Duodenal mucosa (tissue), 2 donors: Measurements from ENCODE around the gene KCNK16.
"Not testable (repeated sequence)": the region's sequence is repeated elsewhere in the genome, so short reads cannot be mapped to it uniquely, and the experiment has no call there.

Experiments used
- H3K27ac ChIP-seq: one replicate; pipeline ENCODE4 v1.7.0; 2013; ENCODE audit warnings: low read depth, low read length
- H3K27me3 ChIP-seq, 2 donors: one replicate each; pipeline ENCODE4 v1.7.0; 2013; ENCODE audit warnings: low read length in 2 of 2, control low read depth in 1 of 2; ENCODE audit not compliant: insufficient read depth in 2 of 2, control insufficient read depth in 1 of 2
- H3K36me3 ChIP-seq, 2 donors: one replicate each; pipeline ENCODE4 v1.7.0; 2013; ENCODE audit warnings: low read length in 2 of 2, control low read depth in 1 of 2; ENCODE audit not compliant: insufficient read depth in 2 of 2, control insufficient read depth in 1 of 2
- H3K4me1 ChIP-seq, 2 donors: one replicate each; pipeline ENCODE4 v1.7.0; 2013; ENCODE audit warnings: low read length in 2 of 2, control low read depth in 1 of 2; ENCODE audit not compliant: insufficient read depth in 2 of 2, control insufficient read depth in 1 of 2
- H3K4me3 ChIP-seq, 2 donors: one replicate each; pipeline ENCODE4 v1.7.0; 2013; ENCODE audit warnings: low read length in 2 of 2, low read depth in 1 of 2
- H3K9ac ChIP-seq, 2 donors: one replicate each; pipeline ENCODE4 v1.7.0; 2013; ENCODE audit warnings: low read length in 2 of 2, low read depth in 1 of 2
- H3K9me3 ChIP-seq, 2 donors: one replicate each; pipeline ENCODE4 v1.7.0; 2013; ENCODE audit warnings: low read length in 2 of 2, control low read depth in 1 of 2; ENCODE audit not compliant: control insufficient read depth in 1 of 2

Gene KCNK16

DNA sequence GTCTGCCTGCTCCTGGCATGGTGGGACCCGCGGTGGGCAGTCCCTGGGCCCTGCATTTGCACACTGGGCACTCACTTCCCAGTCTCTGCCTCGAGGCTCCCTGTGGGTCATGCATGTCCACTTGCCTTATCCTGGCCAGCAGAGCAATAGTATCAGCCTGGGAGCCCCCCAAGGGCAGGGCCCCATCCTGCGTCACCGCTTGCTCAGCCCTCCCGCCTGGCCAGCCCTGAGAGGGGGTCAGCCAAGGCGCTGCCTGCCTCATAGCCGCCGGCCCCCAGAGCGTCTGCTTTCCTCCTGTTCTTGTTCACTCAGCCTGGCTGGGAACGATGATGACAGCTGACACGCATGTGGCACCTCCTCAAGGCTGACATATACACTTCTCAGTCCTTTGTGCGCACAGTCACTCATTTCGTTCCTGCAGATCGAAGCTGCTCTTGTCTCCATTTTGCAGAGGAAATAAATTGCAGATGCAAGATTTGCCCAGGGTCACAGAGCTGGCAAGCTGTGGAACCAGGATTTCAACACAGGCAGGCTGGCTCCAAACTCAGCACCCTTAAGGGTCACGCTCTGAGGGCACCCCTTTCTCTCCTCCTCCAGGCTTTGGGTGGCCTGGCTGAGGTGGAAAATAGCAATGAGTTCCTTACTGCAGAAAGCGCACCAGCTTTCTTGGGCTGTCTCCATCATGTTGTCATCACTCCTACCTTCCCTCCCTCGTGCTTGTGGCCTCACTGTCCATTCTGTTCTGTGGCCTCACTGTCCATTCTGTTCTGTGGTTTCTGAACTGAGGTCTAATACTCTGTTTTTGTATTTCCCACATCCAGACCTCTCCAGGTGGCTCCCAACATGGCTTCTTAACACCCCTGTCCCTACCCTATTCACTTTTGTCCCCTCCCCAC lies 25.5 kb downstream of the KCNK16 start:
- no peaks in the 10 kb centered on the region for H3K36me3 ChIP-seq
- peaks cover 0 to 16% of the 10 kb centered on the region in 2 donors for H3K4me1 ChIP-seq
- H3K9me3 ChIP-seq = no peaks in the 10 kb centered on the region
- H3K9ac ChIP-seq = no peak overlapping the region
- H3K27me3 ChIP-seq = peaks cover 0 to 13% of the 10 kb centered on the region in 2 donors
- no peak overlapping the region for H3K4me3 ChIP-seq
- H3K27ac ChIP-seq = no peak overlapping the region

DNA sequence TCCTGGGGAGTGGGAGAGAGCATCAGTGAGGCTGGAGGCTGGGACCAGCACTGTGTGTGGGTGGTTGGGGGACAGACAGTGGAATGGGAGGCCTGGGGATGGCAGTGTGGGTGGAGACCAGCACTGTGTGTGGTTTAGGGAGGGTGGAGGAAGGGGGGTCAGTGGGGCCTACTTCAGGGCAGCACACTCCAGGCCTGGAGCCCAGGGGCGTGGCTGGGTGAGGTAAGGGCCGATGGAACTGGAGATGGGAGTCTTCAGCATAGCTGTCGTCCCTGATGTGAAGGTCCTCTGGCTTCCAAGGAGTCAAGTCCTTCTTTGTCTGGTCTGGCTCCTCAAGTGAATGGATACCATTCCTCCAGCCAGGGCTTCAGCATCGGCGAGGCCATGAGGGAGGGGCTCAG lies 26.9 kb downstream of the KCNK16 start:
- H3K27me3 ChIP-seq = peaks cover 0 to 13% of the 10 kb centered on the region in 2 donors
- no peak overlapping the region for H3K4me3 ChIP-seq
- peaks cover 0 to 16% of the 10 kb centered on the region in 2 donors for H3K4me1 ChIP-seq
- H3K9ac ChIP-seq = no peak overlapping the region
- H3K27ac ChIP-seq = no peak overlapping the region
- H3K9me3 ChIP-seq = no peaks in the 10 kb centered on the region
- H3K36me3 ChIP-seq = no peaks in the 10 kb centered on the region

DNA sequence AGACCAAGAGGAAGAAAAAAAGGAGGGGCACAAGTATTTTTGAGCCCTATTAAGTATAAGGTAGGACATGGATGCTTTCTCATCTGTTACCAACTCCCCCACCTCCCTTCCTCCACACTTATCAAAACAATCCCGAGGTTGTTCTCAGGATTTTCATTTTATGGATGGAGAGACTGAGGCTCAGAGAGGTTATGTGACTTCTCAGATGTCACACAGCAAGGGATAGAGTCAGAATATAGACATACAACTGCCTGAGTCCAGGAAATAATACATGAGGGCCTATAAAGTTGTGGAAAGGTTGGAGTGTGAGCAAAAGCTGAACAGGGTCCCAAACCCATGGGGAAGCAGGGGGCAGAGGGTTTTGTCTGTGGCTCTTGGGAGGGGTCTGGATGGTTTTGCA lies 27.6 kb downstream of the KCNK16 start:
- H3K4me1 ChIP-seq = peaks cover 0 to 16% of the 10 kb centered on the region in 2 donors
- no peaks in the 10 kb centered on the region for H3K9me3 ChIP-seq
- peaks cover 0 to 13% of the 10 kb centered on the region in 2 donors for H3K27me3 ChIP-seq
- no peak overlapping the region for H3K27ac ChIP-seq
- no peak overlapping the region for H3K4me3 ChIP-seq
- no peaks in the 10 kb centered on the region for H3K36me3 ChIP-seq
- H3K9ac ChIP-seq = no peak overlapping the region

DNA sequence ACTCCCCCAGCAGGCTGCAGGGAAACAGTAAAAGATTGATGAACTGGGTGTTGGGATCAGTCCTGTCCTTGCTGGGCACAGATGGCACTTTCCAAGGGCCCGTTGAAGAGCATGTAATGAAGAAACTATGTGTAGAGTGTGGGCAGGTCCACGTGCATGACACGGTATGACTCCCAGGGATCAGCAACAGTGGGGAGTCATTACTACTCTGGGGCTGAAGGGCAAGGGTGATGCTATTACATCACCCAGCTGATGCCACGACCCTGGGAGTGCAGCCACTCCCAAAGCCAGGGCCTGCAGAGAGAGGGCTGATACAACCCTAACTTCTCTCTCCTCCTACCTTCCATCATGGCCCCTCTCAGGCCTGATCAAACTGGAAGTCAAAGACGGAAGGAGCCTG lies 28.4 kb downstream of the KCNK16 start:
- H3K36me3 ChIP-seq = no peaks in the 10 kb centered on the region
- H3K9ac ChIP-seq = no peak overlapping the region
- H3K27ac ChIP-seq = no peak overlapping the region
- H3K4me1 ChIP-seq = peaks cover 0 to 16% of the 10 kb centered on the region in 2 donors
- H3K27me3 ChIP-seq = peaks cover 0 to 9% of the 10 kb centered on the region in 2 donors
- H3K4me3 ChIP-seq = no peak overlapping the region
- no peaks in the 10 kb centered on the region for H3K9me3 ChIP-seq

DNA sequence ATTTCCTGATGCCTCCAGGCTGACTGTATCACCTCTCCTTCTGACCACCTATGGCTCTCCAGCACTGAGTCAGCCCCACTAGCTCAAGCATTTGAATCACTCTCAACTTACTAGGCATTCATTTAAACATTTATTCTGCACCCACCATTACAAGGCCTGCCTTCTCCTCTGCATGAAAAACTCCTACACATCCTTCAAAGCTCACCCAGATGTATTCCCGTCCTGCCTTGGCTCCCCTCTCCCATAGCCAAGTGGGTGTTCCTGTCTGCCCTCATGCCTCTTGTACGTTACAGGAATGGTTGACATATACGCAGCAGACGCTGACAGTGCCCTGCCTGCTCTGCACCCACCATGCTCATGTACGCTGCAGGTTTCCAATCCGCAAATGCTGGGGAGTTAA lies 29.9 kb downstream of the KCNK16 start:
- Histone ChIP-seq H3K9me3 (no peaks in the 10 kb centered on the region), H3K9ac (no peak overlapping the region), H3K4me1 (peaks cover 0 to 7% of the 10 kb centered on the region in 2 donors), H3K27me3 (peaks cover 0 to 7% of the 10 kb centered on the region in 2 donors), H3K27ac (no peak overlapping the region), H3K4me3 (no peak overlapping the region), H3K36me3 (no peaks in the 10 kb centered on the region)

DNA sequence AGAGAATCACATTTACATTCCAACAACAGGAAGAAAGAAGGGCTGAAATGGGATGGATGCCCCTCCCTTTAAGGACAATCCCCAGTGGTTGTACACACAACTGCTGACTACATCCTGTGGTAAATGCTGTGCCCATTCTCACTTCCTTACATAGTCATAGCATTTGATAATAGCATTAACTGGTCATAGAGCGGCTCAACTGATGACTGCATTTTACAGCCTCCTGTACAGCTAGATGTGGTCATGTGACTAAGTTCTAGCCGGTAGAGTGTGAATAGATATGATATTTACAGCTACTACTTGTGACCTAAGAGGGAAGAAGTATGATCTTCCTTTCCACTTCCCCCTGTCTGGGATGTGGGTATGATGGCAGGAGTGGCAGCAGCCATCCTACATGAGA lies 33.0 kb downstream of the KCNK16 start:
- Histone ChIP-seq H3K9me3 (no peaks in the 10 kb centered on the region), H3K4me1 (no peaks in the 10 kb centered on the region), H3K27me3 (peaks cover 0 to 7% of the 10 kb centered on the region in 2 donors), H3K27ac (no peak overlapping the region), H3K4me3 (no peak overlapping the region), H3K36me3 (no peaks in the 10 kb centered on the region), H3K9ac (no peak overlapping the region)

DNA sequence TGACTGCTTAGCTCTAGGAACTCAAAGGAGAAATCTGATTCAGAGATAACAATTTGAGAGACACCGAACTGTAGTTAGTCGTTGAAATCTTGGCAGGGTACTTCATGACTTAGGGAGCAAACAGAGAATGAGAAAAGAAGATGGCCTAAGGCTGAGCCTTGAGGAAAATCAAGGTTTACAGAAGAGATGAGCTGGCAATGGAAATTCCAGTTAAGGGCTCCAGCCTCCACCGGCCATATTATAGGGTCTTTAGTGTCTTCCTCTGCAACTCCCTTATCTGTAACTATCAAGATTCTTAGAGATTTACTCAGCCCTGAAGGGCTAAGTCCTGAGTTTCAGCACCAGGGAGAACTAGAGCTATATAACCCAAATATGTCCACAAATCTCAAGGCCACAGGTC lies 34.9 kb downstream of the KCNK16 start:
- Histone ChIP-seq H3K4me1 (peaks cover 0 to under 1% of the 10 kb centered on the region in 2 donors), H3K27me3 (peaks cover 0 to 5% of the 10 kb centered on the region in 2 donors), H3K9ac (no peak overlapping the region), H3K4me3 (no peak overlapping the region), H3K36me3 (no peaks in the 10 kb centered on the region), H3K9me3 (no peaks in the 10 kb centered on the region), H3K27ac (no peak overlapping the region)

DNA sequence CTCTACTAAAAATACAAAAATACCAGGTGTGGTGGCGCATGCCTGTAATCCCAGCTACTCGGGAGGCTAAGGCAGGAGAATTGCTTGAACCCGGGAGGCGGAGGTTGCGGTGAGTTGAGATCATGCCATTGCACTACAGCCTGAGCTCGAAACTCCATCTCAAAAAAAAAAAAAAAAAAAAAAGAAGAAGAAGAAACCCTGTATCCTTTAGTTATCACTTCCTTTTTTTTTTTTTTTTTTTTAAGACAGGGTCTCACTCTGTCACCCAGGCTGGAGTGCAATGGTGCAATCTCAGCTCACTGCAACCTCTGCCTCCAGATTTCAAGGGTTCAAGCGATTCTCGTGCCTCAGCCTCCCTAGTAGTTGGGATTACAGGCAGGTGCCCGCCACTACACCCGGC lies 35.9 kb downstream of the KCNK16 start:
- not testable (repeated sequence) for H3K27me3 ChIP-seq, H3K36me3 ChIP-seq, H3K4me3 ChIP-seq, H3K9me3 ChIP-seq, H3K27ac ChIP-seq, H3K9ac ChIP-seq
- H3K4me1 ChIP-seq = peaks cover 8 to 10% of the 10 kb centered on the region in 2 donors

DNA sequence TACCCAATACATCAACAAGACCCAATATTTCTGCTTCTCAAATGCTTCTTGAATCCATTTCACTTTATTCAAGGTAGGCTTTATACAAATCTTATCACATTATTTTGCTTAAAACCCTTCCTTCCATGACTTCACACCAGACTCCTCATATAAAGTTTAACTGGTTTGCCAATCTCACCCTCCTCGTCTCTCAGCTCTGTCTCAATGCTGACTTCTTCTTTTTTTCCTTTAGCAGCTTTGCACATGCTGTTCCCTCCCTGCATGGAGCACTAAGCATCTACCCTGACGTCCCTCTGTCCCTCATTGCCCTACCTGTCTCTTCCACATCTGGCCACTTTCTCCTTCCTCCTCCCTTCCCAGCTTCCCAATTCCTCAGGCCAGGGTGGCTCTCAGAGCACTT lies 39.7 kb downstream of the KCNK16 start:
- H3K9ac ChIP-seq = no peak overlapping the region

DNA sequence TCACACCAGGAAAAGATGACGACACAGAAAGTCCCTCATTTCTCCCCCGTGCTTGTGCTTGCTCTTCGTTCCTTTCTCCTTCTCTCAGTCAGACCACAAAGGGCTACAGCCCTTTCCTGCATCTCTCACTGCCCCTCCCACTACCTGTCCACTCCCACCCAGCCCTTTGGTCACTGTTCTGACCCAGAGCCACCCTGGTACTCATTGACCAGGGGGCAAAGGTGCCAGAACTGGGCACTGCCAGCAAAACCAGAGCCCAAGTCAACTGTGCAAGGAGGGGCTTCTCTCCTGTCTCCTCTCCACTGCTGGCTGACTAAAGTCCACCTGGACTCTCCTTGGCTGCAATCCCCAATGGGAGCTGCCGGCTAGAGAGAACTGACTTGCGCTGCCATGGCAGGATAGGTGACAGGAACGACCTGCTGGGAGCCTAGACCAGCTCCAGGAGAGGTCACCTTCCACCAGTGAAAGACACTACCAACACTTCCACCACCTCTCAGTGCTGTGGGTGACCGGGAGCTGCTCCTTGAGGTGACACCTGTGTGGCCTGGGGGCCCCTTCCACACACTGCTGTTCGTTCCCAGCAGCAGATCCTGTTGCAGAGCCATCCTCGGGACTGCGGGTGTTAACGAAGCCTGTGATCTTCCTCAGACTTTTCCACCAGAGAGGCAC lies 41.1 kb downstream of the KCNK16 start:
- H3K27ac ChIP-seq = peak overlapping the region; percentile 68
- no peaks in the 10 kb centered on the region for H3K36me3 ChIP-seq
- H3K9me3 ChIP-seq = no peaks in the 10 kb centered on the region
- peaks cover 33 to 34% of the 10 kb centered on the region in 2 donors for H3K4me1 ChIP-seq
- H3K27me3 ChIP-seq = no peaks in the 10 kb centered on the region
- peak overlapping the region; percentile 10 to 13 for H3K4me3 ChIP-seq
- peak overlapping the region; percentile 34 to 35 for H3K9ac ChIP-seq

More for the DNA sequence above, 39.7 kb downstream of the KCNK16 start:
- Histone ChIP-seq H3K27me3 (no peaks in the 10 kb centered on the region), H3K9me3 (no peaks in the 10 kb centered on the region), H3K36me3 (no peaks in the 10 kb centered on the region), H3K4me3 (no peak overlapping the region), H3K27ac (no peak overlapping the region), H3K4me1 (peaks cover 33 to 34% of the 10 kb centered on the region in 2 donors)
